ENCODE results near the gene NQO2.
A peak's percentile ranks its signal among the peaks of the same experiment; 100 is the strongest.

- TF ChIP-seq CTCF (IDR thresholded peaks at IDR 0.05; ENCODE audit: poor library complexity, severe bottlenecking) (peak; percentile 67), EZH2 (IDR thresholded peaks at IDR 0.05; ENCODE audit: borderline replicate concordance, insufficient read depth, low read length, poor library complexity, severe bottlenecking) (no peak), TAF1 (IDR thresholded peaks at IDR 0.05; ENCODE audit: low read depth) (no peak), POLR2AphosphoS5 (IDR thresholded peaks at IDR 0.05) (no peak), EP300 (conservative IDR thresholded peaks at IDR 0.05; ENCODE audit: poor library complexity, severe bottlenecking) (no peak)
Observed at GRCh38 chr6:2952557-2953095, 47.1 kb upstream of the NQO2 start.

Measured in neural cell (in vitro differentiated cells).